HG03097 (cell line): Measurements from ENCODE around the gene TMPRSS13.
"Not testable (repeated sequence)": the region's sequence is repeated elsewhere in the genome, so short reads cannot be mapped to it uniquely, and the experiment has no call there.

ENCODE experiments used
- ATAC-seq: cut with Tn5 transposase; IDR thresholded peaks from one replicate; pipeline ENCODE4 v1.9.1; 2021; ENCODE audit not compliant: unreplicated experiment, low FRiP score

Gene TMPRSS13

GRCh38 chr11:117875382-117876058 lies 53.7 kb downstream of the TMPRSS13 start:
- no peak for ATAC-seq

DNA sequence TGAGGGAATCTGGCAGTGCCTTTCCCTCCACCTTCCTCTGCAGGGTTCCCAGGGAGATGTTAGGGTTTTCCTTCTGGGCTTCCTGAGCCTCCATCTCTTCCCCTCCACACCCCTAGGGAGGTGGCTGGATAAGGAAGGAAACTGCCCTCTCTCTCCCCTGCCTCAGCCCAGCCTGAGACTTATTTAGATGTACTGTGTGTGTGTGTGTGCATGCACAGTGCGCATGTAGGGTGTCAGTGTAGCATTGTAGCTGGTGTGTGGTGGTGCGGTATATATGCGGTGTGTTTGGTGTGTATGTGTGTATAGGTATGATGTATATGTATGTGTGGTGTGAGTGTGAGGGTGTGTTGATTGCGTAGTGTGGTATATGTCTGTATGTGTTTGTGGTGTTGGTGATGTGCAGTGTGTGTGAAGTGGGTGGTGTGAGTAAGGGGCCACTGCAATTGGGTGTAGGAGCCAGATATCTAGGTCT lies 54.3 kb downstream of the TMPRSS13 start:
- no peak for ATAC-seq

GRCh38 chr11:117874253-117874909 lies 54.8 kb downstream of the TMPRSS13 start:
- no peak for ATAC-seq

- no peak for ATAC-seq
These were observed 55.4 kb downstream of the TMPRSS13 start for GRCh38 chr11:117873828-117874125.

DNA sequence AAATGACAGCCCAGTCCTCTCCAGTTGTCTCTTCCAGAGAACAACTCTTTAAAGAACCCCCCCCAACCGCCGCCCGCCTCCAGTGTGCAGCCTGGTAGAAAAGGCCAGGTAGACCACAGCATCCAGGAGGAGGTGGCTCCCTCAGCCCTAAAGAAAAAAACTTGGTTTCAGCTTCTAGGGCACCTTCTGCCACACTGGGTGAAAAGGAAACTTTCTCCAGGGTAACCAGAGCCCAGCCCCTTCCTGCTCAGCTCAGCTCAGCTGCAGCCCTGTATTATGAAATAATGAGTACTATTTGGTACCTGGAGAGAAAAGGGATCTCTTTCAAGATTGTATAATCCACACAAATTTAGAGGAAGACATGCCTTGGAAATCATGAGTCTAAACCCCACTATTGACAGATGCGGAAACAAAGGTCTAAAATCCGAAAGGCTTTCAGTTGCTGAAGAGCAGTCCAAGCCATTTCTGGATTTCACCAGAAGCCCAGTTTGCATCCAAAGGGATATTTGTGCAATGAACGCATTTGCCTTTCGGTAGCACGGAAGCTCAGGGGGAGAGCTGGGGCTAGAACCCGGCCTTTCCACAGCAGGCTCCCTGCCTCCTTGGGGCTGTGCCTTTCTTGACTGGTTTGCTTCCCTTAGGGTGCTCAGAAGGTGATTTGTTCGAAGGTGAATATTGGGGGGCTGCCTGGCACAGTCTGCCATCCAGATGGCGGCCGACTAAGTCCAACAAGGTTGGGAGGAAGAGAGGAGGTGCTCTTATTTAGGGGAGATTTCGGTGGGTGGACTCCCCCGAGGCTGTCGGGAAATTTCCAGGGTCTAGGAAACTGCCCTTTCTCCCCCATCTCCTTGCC lies 56.0 kb downstream of the TMPRSS13 start:
- ATAC-seq: no peak

GRCh38 chr11:117872420-117872961 lies 56.7 kb downstream of the TMPRSS13 start:
- ATAC-seq: no peak

DNA sequence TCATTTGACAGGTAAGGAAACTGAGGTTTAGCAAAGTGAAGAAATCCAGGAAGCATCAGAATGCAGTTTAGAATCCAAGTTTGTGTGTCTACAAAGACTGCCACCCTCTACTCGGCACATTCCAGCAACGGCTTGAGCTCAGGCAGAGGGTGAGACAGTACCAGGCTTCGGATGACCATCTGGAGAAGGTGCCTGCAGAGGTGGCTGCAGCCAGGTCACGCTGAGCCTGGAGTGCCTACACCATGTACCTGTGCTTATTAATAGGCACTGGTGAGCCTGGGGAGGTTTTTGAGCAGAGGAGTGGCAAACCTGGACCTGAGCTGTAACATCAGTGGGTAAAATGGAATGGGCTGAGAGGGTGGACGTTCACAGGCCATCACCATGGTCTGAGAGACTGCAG lies 57.4 kb downstream of the TMPRSS13 start:
- no peak for ATAC-seq

GRCh38 chr11:117871160-117871559 lies 58.0 kb downstream of the TMPRSS13 start:
- ATAC-seq: no peak

DNA sequence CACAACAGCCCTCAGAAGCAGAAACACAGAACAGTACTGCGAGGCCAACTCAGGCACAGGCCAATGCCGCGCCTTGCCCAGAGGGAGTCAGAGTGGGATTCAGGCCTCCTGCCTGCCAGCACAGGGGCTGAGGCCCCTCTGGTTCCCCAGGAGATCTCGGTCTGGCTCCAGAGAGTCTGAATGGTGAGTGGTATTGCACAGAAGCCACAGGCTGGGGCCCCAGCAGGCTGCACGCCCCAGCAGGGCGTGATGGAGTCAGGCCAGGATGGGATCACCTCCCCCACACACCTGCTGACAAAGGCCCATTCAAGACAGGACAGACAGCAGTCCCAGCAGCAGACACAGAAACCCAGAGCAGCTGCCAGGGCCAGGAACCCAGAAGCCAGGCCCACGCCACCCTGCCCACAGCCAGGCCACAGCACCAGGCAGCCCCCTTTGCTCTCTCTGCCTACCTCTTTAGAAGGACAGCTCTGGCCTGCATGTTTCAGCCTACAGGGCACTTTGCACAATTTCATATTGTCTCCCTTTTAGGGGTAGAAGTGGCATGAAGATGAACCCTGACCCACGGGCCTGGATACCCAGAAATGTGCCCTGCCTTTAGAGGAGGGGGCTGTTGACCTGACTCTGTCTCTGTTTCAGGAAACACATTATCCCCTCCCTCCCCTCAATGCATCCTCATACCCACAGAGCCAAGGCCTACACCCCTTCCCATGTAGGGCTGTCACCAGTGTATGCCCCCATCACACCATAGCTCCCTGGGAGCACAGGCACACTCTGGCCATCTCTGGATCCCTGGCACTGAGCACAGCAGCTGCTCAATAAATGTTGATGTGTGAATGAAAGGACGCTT lies 58.9 kb downstream of the TMPRSS13 start:
- no peak for ATAC-seq

GRCh38 chr11:117869604-117870003 lies 59.6 kb downstream of the TMPRSS13 start:
- ATAC-seq: no peak

DNA sequence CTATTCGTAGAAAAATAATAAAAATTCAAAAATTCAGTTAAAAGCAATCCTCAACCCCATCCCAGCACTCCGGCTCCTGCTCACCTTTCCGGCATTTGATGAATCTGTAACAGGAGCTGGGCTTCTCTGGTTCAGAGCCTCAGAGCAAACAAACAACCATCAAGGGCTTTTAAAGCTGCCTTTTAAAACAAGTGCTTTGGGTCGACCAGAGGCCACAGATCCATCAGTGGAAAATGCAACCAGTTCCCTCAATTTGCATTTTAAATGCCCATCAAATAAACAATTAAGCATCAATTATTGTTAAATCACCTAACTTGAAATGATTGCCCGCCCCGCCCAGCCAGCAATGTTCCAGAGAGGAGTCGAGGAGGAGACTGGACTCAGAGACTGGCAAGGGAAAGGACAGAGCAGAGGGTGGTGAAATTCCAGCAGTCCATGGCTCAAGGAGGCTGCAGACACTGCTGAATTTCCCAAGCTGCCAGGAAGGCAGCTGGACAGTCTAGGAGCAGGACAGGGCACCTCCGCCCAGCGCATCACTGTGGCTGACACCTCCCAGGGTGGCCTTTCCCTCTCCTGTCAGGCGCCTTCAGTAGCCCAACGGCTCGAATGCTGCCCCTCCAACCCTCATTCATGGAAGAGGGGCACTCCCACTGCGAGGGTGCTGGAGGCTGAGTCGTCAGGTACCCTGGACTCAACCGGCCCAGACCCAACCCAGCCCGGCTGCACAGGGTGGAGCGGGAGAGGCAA lies 60.2 kb downstream of the TMPRSS13 start:
- ATAC-seq: no peak

DNA sequence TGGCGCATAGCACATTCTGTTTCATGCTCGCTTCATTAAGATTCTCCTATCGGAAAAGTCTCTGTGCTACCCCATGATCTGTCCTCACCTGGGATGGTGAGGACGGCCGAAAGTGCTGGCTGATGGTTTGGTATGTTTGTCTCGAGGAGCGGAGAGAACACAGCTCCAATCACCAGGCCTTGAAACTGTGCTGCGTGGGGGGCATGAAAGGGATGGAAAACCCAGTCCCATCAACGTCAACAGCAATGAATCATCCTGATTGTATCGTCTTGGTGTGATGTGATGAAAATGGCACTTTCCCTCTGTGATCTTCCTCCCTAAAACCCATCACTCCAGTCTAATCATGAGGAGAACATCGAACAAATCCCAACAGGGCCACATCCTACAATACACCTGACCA lies 61.1 kb downstream of the TMPRSS13 start:
- ATAC-seq: no peak

- ATAC-seq: no peak
These were observed 62.7 kb downstream of the TMPRSS13 start for GRCh38 chr11:117866526-117866925.

DNA sequence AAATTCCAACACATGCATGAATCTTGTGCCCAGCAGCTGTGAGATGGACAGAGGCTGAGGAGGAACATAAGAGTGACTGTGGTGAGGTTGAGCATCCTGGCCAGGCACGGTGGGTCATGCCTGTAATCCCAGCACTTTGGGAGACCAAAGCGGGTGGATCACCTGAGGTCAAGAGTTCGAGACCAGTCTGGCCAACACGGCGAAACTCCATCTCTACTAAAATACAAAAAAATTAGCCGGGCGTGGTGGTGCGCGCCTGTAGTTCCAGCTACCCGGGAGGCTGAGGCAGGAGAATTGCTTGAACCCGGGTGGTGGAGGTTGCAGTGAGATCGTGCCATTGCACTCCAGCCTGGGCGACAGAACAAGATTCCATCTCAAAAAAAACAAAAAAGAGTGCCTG lies 63.7 kb downstream of the TMPRSS13 start:
- ATAC-seq: not testable (repeated sequence)

DNA sequence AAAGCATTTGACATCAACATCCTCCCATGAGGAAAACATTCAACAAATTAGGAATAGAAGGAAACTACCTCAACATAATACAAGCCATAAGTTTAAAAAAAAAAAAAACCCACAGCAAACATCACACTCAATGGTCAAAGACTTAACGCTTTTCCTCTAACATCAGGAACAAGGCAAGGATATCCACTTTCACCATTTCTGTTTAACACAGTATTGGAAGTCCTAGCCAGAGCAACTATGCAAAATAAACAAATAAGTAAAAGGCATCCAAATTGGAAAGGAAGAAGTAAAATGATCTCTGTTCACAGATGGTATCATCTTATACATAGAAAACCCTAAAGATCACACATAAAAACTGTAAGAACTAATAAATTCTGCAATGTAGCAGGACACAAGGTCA lies 65.8 kb downstream of the TMPRSS13 start:
- ATAC-seq: no peak

GRCh38 chr11:117862753-117863152 lies 66.4 kb downstream of the TMPRSS13 start:
- ATAC-seq: no peak

- ATAC-seq: no peak
These were observed 67.0 kb downstream of the TMPRSS13 start for GRCh38 chr11:117862019-117862725.

- ATAC-seq: no peak
These were observed 67.8 kb downstream of the TMPRSS13 start for GRCh38 chr11:117861151-117862018.
